ENCODE data around the gene GRB2.
A peak's percentile ranks its signal among the peaks of the same experiment; 100 is the strongest.

Gene GRB2

DNA sequence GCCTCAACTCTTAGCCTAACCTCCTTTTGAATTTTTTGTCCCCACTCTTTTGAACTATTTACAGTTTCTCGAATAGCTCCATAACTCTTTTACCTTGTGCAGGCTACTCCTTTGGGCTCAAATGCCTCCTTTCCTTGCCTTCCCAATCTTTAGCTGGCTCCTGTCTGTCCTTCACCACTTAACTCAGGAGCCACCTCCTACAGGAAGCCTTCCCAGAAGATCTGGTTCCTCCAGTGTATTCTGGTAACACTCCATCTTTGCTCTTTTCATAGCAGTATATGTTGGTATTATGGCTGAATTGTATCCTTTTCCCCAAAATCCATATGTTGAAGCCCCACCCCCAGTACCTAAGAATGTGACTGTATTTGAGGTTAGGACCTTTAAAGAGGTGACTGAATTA lies 9.0 kb upstream of the GRB2 start:
- FAIRE-seq, result no peak
- no peak for DNase-seq (ENCODE audit: low spot score)

DNA sequence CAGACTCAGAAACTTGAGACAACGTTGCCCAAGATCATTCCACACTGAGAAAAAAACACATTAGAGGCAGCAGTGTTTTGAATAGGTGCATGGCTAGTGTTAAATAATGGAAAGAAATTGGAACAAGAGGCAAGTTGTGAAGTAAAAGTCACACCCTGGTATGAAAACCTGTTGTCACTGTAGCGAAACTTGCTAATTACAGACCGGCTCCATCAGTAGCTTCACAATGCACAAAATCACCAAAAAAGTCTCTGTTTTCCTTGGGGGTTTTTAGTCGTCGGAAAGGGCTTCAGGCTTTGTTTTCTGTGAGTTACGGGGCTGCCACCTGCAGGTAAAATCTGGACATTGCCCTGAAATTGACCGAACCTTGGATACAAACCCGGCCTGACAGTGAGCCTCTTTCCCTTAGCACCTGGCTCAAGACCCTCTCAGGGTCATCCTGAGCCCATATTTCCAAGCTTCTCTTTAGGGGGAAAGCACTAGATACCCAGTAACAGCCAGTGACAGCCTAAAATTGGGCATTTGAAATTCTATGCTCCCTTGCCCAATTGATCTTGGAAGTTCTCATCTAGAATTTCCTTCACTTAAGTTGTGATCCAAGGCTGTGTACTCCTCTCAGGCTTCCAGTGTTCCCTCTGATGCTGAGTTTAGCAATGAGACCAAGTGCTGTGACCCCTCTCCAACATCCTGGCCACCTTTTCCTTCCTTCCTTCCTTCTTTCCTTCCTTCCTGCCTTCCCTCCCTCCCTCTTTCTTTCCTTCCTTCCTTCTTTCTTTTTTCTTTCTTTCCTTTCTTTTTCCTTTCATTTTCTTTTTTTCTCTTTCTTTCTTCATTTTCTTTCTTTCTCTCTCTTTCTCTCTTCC lies 7.2 kb upstream of the GRB2 start:
- DNase-seq (ENCODE audit: low spot score), result peak; percentile 58
- FAIRE-seq, result no peak

DNA sequence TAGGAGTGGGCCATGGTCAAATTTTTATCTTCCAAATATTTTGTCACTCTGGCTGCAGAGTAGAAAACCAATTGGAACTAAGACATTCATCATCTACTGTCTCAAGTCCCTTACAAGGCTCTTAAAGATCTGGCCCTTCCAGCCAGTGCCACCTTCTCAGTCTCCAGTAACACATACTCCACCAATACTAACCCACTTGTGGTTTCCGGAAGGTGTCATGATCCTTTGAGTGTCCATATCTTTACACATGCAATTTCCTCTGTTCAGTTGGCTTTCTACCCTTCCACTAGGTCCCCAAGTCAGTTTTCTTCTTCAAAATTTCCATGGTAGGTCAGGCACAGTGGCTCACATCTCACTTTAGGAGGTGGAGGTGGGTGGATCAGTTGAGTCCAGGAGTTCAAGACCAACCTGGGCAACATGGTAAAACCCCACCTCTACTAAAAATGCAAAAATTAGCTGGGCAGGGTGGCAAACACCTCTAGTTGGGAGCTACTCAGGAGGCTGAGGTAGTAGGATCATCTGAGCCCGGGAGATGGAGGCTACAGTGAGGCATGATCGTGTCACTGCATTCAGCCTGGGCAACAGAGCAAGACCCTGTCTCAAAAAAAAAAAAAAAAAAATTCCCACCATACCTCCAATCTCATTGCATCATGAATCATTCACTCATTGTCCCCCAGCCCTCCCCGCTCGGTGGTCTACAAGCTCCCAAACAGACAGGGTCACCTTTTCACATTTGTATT lies 6.0 kb upstream of the GRB2 start:
- FAIRE-seq, result no peak
- no peak for DNase-seq (ENCODE audit: low spot score)

DNA sequence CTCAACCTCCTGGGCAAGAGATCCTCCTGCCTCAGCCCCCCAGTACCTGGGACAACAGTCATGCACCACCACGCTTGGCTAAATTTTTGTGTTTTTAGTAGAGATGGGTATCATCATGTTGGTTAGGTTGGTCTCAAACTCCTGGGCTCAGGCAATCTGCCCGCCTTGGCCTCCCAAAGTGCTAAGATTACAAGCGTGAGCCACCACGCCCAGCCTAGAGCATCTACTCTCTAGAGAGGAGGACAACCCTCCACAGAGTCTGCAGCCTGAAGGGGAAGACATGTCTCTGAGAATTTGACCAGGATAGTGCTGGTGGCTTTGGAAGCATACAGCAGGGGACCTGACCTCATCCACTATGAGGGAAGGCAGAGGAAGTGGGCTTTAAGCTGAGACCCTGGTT lies 4.7 kb upstream of the GRB2 start:
- FAIRE-seq, result no peak
- no peak for DNase-seq (ENCODE audit: low spot score)

DNA sequence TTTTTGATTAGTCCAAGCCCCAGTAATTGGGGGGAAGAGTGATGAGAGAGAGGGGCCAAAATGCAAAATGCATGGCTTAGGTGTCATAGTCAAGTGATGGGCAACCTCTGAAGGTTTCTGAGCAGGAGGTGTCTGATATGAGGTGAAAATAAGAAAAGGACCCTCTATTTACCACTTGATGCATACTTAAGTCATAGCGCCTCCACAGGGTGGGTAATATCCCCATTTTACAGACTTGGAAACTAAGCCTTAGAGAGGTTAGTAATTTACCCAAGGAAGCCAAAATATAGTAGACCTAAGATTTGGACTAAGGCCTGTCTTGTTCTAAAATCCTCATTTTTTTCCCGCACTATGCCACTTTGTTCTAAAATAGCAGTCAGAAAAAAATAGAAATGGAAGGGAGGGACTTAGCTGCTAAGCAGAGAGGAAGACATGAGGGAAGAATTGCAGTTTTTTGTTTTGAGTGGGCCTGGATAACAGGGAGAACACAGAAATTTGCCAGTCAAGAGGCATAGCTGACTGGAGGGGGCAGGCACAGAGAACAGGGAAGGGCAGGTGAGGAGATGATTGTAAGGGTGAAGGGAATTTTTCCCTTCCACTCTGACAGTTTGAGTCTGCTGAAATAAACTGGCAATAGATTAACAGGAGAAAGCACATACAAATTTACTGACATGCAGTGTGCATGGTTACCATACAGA lies 2.3 kb upstream of the GRB2 start:
- no peak for FAIRE-seq
- DNase-seq (ENCODE audit: low spot score), result no peak

DNA sequence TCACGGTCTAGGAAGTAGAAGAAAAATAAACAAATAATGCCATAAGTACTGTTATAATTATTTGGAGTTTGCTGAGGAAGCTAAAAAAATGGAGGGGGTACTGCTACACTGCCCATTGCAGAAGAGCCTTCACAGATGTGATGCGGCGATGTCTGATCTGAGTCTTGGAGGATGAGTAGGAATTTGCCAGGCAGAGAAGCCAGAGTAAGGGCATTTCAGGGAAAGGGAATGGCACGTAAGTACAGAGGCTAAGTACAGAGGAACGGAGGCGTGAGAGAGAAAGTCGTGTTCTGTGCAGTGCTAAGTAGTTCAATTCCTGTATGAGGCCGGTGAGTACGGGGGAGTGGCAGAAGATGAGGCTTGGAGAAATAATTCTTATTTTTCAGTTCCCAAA lies 741 bp upstream of the GRB2 start:
- FAIRE-seq, result no peak
- DNase-seq (ENCODE audit: low spot score), result no peak

DNA sequence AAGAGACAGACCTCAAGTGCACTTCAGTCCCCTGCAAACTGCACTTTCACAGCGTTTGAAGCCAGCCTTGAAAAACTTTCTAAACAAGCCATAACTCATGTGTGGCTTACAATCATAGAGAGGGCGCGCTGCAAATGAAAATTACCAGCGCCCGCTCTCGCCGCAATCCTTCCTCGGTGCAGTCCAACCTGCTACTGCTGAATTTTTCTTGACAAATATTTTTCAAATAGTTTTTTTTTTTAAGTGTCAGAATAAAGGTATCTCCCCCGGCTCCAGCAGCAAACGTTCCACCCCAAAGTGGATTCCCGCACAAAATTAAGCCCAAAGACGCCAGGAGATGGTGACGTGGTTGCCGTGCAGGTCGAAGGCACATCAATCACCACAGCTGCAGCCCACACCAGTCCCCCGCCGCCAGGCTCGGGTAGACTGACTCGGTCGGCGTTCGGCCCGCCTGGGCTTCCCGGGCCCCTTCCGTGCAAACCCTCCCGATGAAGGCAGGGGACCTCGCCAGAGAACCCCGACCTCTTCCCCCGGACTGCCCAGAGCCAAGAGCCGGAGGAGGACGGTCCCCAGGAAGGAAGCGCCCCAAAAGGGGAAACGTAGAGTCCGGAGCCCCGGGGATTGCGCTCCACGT lies 630 bp downstream of the GRB2 start:
- FAIRE-seq (no peak), DNase-seq (ENCODE audit: low spot score) (no peak)

DNA sequence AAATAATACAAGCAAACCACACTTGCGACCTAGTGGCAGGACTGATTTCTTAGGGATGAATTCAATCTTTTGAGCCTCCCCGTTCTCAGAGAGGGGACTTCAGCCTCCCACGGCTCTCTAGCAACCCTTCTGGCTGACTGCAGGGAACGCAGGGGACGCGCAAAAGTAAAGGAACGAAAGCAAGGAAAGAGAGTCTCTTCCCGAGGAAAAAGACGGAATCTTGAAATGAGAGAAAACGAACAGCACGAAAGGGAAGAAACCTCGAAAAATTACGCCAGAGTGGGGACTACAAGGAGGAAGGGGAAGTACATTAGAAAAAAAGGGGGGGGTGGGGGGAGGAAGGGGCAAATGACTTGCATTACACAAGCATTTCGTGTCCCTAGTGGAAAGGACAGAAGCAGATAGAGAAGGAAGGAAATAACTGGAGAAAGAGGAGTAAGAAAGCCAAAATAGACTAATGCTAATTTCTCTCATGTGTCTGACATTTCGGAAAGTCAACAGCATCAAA lies 1.2 kb downstream of the GRB2 start:
- DNase-seq (ENCODE audit: low spot score) (peak; percentile 64), FAIRE-seq (peak; percentile 52)

DNA sequence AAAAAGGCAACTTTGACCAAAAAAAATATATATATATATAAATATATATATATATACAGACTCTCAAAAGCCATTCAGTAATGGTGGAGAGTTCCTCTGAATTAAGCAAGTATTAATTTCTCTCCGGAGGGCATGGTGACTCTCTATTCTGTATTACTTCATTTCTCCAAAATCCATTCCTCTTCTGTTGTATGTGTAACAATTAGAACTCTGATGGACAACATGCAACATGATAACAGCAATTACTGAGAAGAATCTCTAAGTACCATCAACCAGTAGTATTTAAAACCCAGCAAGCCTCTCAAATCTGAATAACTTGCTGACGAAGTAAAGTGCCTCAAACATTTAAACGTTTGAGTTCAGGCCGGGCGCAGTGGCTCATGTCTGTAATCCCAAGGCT lies 2.3 kb downstream of the GRB2 start:
- DNase-seq (ENCODE audit: low spot score) (no peak), FAIRE-seq (no peak)

DNA sequence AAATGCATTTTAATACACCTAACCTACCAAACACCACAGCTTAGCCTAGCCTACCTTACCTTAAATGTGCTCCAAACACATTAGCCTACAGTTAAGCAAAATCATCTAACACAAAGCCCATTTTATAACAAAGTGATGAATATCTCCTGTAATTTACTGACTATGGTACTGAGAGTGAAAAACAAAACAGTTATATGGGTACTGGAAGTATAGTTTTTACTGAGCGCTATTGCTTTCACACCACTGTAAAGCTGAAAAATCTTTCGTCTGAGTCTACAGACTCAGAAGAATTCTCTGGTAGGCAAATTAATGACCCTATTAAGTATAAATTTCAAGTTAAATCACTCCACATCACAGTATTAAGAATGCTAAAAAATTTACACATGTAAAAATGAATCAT lies 3.5 kb downstream of the GRB2 start:
- FAIRE-seq, result no peak
- DNase-seq (ENCODE audit: low spot score), result no peak

DNA sequence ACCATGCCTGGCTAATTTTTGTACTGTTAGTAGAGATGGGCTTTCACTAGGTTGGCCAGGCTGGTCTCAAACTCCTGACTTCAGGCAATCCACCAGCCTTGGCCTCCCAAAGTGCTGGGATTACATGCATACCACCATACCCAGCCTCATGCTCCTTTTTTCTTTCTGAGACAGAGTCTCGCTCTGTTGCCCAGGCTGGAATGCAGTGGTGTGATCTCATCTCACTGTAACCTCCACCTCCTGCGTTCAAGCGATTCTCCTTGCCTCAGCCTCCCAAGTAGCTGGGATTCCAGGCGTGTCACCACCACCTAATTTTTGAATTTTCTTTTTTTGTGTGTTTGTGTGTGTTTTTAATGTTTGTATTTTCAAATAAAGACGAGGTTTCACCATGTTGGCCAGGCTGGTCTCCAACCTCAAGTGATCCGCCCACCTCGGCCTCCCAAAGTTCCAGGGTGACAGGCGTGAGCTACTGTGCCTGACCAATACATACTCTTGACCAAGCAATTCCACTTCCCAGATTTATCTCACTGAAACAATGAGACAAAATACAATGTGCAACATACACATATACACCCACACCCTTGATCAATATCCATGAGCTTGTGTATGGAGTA lies 5.0 kb downstream of the GRB2 start:
- FAIRE-seq, result no peak

DNA sequence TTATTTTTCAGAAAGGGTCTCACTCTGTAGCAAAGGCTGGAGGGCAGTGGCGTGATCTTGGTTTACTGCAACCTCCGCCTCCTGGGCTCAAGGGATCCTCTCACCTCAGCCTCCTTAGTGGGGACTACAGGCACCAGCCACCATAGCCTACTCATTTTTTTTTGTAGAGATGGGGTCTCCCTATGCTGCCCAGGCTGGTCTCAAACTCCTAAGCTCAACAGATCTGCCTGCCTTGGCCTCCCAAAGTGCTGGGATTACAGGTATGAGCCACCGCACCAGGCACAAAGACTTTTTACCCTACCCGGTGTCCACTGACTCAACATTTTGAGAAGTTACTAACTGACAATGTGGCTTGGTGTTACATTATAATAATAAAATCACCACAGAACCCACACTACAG lies 7.2 kb downstream of the GRB2 start:
- FAIRE-seq, result no peak
- DNase-seq (ENCODE audit: low spot score), result no peak

More for the DNA sequence above, 5.0 kb downstream of the GRB2 start:
- DNase-seq (ENCODE audit: low spot score), result no peak

DNA sequence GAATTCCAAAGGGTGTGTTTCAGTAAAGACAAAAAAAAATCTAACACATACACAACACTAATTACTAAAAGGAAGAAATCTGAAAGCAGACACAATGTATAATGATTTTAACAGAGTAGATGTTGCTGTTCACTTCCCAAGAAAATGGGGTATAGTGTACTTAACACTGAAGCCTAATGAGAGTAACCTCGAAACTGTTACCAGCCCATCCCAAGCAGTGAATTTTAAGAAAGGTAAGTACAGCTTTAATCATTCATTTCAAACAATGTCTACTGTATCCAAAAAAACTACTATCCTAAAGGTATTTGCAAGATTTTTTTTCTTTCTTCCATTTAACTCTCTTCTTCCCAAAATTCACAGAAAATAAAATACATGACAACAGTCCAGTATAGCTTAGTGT lies 8.3 kb downstream of the GRB2 start:
- DNase-seq (ENCODE audit: low spot score) (no peak), FAIRE-seq (no peak)

DNA sequence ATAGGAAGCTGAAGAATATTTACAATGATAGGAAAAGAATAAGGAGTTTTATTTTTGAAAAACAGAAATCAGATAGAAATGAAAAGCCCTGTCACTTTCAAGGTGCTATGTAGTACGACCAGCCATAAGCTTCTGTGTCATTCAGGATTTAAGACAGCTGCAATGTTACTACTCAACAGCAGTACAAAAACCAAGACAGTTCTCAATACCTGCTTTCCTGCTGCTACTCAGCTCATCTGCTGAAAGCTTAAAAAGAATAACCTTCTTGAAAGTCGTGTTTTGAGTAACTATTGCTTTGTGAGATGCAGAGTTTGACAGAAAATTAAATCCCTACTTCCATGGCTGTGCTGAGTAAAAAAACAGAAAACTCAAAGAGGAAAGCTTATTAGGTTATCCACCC lies 8.7 kb downstream of the GRB2 start:
- FAIRE-seq (no peak), DNase-seq (ENCODE audit: low spot score) (no peak)

DNA sequence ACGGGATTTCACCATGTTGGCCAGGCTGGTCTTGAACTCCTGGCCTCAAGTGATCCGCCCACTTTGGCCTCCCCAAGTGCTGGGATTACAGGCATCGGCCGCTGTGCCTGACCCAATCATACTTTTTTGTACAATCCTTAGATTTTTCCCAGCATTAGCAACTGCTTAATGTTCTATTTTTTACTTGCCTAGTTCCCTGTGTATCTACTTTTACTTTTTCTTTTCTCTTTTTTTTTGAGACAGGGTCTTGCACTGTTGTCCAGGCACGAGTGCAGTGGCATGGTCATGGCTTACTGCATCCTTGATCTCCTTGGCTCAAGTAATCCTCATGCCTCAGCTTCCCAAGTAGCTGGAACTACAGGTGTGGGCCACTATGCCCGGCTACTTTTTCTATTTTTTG lies 9.5 kb downstream of the GRB2 start:
- DNase-seq (ENCODE audit: low spot score), result no peak
- FAIRE-seq, result no peak

DNA sequence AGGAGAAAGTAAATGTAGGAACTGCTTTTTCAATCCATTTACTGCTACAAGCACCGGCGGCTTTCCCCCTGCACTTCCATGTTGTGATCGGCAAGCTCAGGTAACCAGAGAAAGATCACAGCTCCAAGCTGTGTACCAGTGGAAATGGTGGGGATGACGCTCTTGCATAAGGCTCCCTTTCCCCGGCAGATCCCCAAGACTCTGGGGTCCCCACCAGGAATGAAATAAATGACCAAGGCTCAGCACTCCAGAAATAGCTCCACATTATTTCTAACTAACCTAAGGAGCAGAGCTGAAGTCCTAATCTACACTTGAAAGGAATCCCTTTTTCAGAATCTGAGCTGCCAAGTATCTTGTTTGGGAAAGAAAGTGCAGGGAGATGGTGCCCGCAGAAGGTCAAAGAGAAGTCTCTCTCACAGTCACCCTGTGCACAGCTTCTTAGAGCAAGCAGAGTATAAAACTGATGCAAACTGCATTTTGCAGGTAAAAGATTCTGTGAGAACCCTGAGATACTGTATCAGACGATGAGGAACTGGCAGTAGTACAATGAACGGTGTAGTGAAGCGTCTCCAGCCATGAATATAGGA lies 11.1 kb downstream of the GRB2 start:
- FAIRE-seq (no peak), DNase-seq (ENCODE audit: low spot score) (no peak)

DNA sequence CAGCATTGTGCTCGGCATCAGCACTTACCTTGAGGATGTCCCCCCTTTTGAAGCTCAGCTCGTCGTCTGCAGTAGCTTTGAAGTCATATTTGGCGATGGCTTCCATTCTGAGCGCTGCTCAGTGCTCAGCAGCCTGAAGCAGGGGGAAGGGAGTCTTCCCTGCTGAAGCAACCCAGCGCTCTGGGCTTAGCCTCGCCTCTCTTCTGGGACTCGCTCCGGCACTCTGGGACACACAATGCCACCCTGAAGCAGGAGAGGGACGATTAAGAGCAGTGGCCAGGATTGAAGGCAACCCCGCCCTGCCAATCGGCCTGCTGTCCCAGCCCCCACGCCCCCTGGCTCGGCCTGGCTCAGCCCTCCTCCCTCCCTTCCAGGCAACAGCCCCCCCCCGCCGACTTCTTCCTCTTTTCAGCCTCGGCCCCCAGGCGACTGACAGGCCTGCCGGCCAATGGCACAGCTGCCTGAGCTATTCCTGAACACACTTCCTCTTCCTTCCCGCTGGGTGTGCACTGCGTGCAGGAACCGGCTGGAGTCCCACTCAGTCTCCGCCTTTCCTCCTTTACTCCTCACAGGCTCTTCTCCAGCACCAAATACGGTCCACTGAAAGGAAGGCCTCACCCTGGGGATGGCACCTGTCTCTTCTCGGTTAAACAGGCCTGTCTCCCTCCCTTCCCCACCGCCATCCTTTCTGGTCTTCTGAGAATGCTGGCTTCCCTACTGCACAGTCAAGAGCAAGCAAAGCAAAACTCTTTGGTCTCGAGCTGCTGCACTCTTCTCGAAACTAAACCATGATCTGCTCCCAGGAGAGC lies 11.8 kb downstream of the GRB2 start:
- peak; percentile 67 for FAIRE-seq
- DNase-seq (ENCODE audit: low spot score), result peak; percentile 96

DNA sequence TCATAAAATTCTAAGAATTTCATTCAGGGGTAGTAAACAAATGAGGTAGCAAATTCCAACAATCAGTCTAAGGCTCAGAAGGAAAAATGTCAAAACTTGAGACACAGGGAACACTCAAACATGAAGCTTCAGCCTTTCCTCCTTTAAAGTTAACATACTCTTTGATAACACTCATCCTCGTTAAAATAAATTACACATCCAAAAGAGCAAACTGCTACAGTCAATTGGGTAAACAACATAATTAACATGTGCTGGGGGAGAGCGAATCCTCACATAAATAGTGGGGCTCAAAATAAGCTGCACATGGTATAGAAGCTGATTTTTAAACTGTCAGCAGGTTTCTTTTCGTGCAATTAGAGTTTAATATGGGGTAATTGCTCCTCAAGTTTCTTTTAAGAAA lies 12.9 kb downstream of the GRB2 start:
- no peak for FAIRE-seq
- DNase-seq (ENCODE audit: low spot score), result no peak

DNA sequence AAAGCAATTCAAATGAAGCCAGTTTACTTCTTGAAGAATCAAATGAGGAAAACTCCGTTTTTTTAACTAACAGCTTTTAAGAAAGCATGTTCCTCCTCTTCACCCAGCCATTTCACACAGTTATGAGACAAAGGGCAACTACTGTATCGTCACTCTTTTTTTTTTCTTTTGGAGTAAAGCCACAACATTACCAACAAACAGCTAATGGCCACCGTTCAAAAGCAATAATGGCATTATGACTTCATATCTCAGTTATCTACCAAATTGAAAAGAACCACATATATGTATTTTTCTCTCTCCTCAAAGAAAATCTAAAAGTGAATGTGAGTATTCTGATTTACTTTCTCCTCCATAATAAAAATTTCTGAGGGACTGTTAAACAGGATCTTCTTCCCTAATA lies 14.5 kb downstream of the GRB2 start:
- DNase-seq (ENCODE audit: low spot score) (no peak), FAIRE-seq (no peak)

DNA sequence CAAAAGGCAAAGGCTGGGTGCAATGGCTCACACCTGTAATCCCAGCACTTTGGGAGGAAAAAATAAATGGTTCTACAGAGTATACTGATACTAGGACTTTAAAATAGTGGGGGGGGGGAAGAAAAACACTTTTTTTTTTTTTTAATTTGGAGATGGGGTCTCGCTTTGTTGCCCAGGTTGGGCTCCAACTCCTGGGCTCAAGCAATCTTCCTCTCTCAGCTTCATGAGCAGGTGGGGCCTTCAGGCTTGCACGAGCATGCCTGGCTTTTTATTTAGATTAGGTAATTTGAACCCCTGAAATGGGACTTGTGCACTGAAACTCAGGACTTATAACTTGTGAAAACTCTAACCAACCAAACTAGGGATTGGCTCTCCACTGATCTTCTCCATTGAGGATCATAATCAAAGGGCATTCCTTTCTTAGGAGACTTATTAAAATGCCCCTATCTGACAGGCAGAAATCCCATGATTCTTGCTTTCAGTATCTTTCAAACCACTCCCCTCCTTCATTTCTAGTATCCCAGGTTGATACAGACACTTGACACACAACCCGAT lies 16.9 kb downstream of the GRB2 start:
- FAIRE-seq, result no peak
- no peak for DNase-seq (ENCODE audit: low spot score)
